Activated T-cell treated with anti-CD3 and anti-CD28 coated beads, Interleukin-2, amount 50 U/mL, for 24 hours (primary cell): Measurements from ENCODE around the gene SDK2.

ENCODE experiments used
- DNase-seq: peaks from one replicate; pipeline ENCODE4 v3.0.0-alpha.2; 2020
- H3K27ac Mint-ChIP-seq: 2 replicates; pipeline ENCODE4 v1.8.0; 2020; ENCODE audit warnings: mild to moderate bottlenecking, mixed read lengths
- H3K27me3 Mint-ChIP-seq: 2 replicates; pipeline ENCODE4 v1.8.0; 2020; ENCODE audit warnings: mixed read lengths
- H3K36me3 Mint-ChIP-seq: 2 replicates; pipeline ENCODE4 v1.8.0; 2020; ENCODE audit warnings: low read depth, mixed read lengths
- H3K4me1 Mint-ChIP-seq: 2 replicates; pipeline ENCODE4 v1.8.0; 2020; ENCODE audit warnings: low read depth, mixed read lengths
- H3K4me3 Mint-ChIP-seq: 2 replicates; pipeline ENCODE4 v1.8.0; 2020; ENCODE audit warnings: mild to moderate bottlenecking, moderate library complexity, mixed read lengths
- H3K9me3 Mint-ChIP-seq: 2 replicates; pipeline ENCODE4 v1.8.0; 2020; ENCODE audit warnings: mixed read lengths

The SDK2 gene, protein sequence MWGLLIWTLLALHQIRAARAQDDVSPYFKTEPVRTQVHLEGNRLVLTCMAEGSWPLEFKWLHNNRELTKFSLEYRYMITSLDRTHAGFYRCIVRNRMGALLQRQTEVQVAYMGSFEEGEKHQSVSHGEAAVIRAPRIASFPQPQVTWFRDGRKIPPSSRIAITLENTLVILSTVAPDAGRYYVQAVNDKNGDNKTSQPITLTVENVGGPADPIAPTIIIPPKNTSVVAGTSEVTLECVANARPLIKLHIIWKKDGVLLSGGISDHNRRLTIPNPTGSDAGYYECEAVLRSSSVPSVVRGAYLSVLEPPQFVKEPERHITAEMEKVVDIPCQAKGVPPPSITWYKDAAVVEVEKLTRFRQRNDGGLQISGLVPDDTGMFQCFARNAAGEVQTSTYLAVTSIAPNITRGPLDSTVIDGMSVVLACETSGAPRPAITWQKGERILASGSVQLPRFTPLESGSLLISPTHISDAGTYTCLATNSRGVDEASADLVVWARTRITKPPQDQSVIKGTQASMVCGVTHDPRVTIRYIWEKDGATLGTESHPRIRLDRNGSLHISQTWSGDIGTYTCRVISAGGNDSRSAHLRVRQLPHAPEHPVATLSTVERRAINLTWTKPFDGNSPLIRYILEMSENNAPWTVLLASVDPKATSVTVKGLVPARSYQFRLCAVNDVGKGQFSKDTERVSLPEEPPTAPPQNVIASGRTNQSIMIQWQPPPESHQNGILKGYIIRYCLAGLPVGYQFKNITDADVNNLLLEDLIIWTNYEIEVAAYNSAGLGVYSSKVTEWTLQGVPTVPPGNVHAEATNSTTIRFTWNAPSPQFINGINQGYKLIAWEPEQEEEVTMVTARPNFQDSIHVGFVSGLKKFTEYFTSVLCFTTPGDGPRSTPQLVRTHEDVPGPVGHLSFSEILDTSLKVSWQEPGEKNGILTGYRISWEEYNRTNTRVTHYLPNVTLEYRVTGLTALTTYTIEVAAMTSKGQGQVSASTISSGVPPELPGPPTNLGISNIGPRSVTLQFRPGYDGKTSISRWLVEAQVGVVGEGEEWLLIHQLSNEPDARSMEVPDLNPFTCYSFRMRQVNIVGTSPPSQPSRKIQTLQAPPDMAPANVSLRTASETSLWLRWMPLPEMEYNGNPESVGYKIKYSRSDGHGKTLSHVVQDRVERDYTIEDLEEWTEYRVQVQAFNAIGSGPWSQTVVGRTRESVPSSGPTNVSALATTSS (N-terminal part only)

DNA sequence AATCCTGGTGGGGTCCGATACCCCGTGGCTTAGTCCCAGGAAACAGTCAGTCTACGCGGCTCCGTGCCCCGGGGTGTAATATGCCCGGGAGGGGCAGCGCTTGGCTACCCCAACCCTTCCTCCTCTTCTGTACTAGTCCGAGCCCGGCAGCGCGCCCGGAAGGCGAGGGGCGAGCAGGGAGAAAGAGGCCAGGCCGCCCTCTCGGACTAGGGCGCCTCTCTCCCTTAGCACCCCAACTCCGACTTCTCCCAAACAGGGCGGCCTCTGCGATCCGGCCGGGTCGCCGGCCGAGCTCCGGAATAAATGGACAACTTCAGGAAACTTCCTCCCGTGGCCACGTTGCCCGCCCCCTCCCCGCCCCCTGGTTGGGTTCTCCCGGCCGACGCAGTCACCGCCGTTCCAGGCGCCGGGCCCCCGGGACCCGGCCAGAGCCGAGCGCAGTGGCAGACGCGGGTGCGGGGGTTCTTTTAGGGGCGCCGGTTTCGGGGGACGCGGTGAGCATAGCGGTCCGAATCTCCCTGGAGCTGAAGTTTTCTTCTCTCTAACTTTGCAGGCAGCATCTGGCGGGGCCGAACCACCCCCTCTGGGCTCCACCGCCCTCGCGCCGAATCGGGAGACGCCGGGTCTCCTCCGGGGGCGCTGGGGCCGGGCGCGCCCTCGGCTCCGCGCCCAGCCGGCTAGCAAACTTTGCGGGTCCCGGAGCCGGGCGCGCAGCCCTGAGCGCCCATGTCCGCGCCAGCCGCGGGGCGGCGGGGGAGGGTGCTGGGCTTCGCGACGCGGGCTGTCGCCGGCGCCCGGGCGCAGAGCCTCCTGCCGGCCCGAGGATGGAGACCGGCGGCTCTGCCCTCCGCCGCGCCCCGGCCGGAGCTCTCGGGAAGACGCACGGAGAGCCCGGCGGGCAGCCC, at the start of gene SDK2:
SDK2 (minus strand) TSS at position 301 of the 905 bp plus-strand sequence. CDS start 357 bp downstream, outside the sequence.
- peaks cover 19% of the 10 kb centered on the region for H3K4me1 Mint-ChIP-seq
- peaks cover 21% of the 10 kb centered on the region for H3K27me3 Mint-ChIP-seq
- no peaks in the 10 kb centered on the region for H3K9me3 Mint-ChIP-seq
- peak within 1 kb of the TSS; percentile 78 for H3K4me3 Mint-ChIP-seq
- H3K27ac Mint-ChIP-seq = no peak within 1 kb of the TSS
- H3K36me3 Mint-ChIP-seq = no peaks in the 10 kb centered on the region
- DNase-seq = peak; percentile 50

DNA sequence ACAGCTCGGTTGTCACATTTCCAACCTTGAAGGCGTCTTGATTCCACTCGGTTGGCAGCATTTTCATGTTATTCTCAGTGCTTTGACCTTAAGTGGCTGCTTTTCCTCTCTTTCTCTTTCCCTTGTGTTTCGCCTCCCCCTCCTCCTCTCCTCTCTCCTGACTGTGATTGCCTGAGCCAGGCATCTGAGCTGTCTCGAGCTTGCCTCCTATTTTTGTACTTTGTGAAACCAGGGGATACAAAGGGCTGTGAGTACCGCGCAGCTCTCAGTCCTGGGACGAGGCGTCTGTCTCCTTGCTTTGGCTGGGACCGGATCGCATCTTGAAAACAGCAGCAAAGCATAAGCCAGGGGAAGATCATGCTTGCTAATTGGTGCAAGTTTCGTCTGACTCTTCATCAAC, 48.8 kb upstream of the SDK2 start:
- no peaks in the 10 kb centered on the region for H3K4me1 Mint-ChIP-seq
- no peak overlapping the region for H3K4me3 Mint-ChIP-seq
- no peak for DNase-seq
- H3K27ac Mint-ChIP-seq = no peak overlapping the region
- no peaks in the 10 kb centered on the region for H3K36me3 Mint-ChIP-seq
- peaks cover 3% of the 10 kb centered on the region for H3K9me3 Mint-ChIP-seq
- no peaks in the 10 kb centered on the region for H3K27me3 Mint-ChIP-seq

DNA sequence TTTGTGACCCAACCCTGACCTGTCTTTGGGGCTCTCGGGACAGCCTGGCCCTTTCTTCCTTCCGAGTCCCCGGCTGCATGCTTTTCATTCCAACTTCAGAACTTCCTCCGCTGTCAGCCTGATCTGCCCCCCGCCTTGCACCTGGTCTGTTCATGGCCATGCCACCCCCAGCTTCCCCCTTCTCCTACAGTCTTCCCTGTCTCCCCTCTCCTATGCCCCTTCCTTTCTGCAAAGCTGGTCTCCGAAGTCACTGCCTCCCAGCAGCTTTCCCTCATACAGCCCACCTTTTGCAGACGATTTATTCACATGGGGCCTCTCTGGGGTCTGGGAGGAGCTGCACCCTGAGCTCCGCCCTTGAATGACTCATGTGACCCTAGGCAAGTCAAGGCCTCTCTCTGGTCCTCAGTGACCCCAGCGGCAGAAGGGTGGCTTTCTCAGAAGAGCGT, 47.1 kb upstream of the SDK2 start:
- no peak for DNase-seq
- Mint-ChIP-seq H3K27me3 (no peaks in the 10 kb centered on the region), H3K9me3 (peaks cover under 1% of the 10 kb centered on the region), H3K4me1 (no peaks in the 10 kb centered on the region), H3K27ac (no peak overlapping the region), H3K36me3 (no peaks in the 10 kb centered on the region), H3K4me3 (no peak overlapping the region)

DNA sequence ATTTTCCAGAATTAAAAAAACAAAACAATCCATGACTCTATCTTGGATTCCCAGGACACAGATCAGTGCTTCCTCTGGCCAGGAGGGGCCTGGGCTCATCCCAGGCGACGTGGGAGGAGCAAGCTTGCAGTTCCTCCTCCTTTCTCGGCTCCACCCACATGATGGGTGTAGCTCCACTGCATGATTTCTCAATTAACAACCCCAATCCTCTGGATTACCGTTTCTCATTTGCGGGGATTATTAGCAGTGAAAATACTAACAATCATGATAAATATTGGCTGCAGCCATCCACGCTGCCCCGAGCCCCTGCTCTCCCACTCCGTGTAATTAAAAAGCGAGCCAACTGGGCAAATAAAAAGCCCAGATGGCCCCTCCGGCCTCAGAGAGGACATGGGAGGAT, 46.4 kb upstream of the SDK2 start:
- Mint-ChIP-seq H3K27ac (no peak overlapping the region), H3K4me1 (no peaks in the 10 kb centered on the region), H3K36me3 (no peaks in the 10 kb centered on the region), H3K4me3 (no peak overlapping the region), H3K9me3 (no peaks in the 10 kb centered on the region), H3K27me3 (no peaks in the 10 kb centered on the region)
- no peak for DNase-seq

DNA sequence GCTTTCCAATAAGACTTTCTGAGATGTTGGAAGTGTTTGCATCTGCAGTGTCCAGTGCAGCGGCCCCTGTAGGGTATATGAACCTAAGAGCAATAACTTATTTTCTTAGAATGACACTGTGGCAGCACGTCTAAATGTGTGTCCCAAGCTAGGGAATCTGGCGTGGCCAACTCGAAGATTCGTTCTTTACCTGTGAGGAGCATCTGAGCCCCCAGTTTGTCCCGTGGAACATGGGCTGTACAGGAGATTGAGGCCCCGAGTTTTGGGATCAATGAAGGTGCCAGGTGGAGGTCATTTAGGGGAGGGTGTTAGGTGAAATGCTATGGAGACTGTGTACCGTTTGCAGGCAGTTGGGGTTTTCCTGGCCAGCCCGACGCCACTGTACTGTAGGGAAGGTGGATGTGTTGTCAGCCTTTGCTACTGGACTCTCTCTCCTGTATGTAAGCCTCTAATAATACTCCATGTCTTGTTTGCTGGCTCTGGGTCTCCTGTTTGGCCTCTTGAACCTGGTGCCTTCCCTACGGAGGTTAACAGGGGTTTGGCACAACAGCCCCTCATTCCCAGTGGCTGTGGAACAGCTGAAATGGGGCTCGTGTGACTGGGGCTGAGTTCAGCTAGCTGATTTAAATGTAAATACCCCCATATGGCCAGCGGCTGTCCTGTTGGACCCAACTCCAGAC, 45.5 kb upstream of the SDK2 start:
- Mint-ChIP-seq H3K4me1 (no peaks in the 10 kb centered on the region), H3K27me3 (no peaks in the 10 kb centered on the region), H3K27ac (no peak overlapping the region), H3K9me3 (no peaks in the 10 kb centered on the region), H3K36me3 (no peaks in the 10 kb centered on the region), H3K4me3 (no peak overlapping the region)
- DNase-seq = no peak

DNA sequence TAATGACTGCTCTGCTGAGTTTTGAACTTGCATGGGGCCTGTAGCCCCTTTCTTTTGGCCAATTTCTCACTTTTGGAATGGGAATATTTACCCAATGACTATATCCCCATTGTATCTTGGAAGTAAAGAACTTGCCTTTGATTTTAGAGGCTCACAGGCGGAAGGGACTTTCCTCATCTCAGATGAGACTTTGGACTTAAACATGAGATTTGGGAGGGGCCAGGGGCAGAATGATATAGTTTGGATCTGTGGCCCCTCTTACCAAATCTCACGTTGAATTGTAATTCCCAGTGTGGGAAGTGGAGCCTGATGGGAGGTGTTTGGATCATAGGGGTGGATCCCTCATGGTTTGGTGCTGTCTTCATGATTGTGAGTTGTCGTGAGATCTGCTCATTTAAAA, 42.7 kb upstream of the SDK2 start:
- no peaks in the 10 kb centered on the region for H3K27me3 Mint-ChIP-seq
- H3K4me3 Mint-ChIP-seq = no peak overlapping the region
- H3K27ac Mint-ChIP-seq = no peak overlapping the region
- no peaks in the 10 kb centered on the region for H3K36me3 Mint-ChIP-seq
- DNase-seq = no peak
- no peaks in the 10 kb centered on the region for H3K4me1 Mint-ChIP-seq
- H3K9me3 Mint-ChIP-seq = peaks cover 3% of the 10 kb centered on the region

DNA sequence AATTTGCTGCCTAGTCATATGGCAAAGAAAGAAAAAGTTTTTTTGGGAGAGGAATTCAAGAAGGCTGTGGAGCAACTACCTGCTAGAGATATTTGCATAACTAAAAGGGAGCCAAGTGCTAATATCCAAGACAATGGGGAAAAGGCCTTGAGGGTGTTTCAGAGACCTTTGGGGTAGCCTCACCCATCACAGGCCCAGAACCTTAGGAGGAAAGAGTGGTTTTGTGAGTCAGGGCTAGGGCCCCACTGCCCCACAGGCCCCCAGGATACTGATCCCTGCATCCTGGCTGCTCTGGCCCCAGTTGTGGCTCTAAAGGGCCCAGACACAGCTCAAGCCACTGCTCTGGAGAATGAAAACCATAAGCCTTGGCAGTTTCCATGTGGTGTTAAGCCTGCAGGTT, 41.9 kb upstream of the SDK2 start:
- Mint-ChIP-seq H3K36me3 (no peaks in the 10 kb centered on the region), H3K9me3 (peaks cover 10% of the 10 kb centered on the region), H3K27ac (no peak overlapping the region), H3K4me1 (no peaks in the 10 kb centered on the region), H3K27me3 (no peaks in the 10 kb centered on the region), H3K4me3 (no peak overlapping the region)
- DNase-seq = no peak

DNA sequence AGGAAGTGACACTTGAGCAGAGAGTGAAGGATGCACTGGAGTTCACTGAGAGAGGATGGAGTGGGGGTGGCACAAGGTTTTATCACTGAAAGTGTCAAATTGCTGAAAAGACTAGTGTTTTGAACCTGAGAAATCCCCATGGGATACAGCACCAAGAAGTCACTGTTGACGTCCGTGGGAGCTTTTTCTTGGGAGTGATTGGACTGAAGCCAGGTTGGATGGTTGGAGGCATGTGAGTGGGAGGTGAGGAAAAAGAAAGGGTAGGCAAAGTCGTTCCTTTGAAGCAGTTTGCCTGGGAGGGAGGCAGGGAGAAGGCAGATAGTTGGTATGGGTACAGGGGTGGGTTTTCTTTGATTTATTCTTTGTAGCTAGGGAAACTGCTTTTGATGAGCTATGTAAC, 39.9 kb upstream of the SDK2 start:
- H3K9me3 Mint-ChIP-seq = peaks cover 12% of the 10 kb centered on the region
- H3K27me3 Mint-ChIP-seq = no peaks in the 10 kb centered on the region
- no peaks in the 10 kb centered on the region for H3K36me3 Mint-ChIP-seq
- H3K4me3 Mint-ChIP-seq = no peak overlapping the region
- DNase-seq = no peak
- no peak overlapping the region for H3K27ac Mint-ChIP-seq
- H3K4me1 Mint-ChIP-seq = no peaks in the 10 kb centered on the region

DNA sequence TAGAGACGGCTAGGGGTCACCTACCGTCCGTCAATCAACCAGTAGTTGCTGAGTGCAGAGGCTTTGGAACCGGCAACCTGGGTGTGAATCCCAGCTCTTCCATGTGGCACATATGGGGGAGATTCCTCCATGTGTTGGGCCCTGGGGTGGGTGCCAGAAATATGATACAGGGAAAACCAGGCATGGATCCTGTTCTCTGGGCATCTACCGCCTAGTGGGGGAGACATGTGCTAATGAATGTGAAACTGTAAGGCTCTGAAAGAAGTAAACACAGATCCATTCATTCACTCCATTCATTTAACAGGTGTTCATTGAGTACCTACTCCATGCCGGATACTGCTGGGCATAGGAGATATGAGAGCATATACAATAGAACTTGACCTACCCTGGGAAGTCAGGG, 39.5 kb upstream of the SDK2 start:
- no peak overlapping the region for H3K4me3 Mint-ChIP-seq
- no peaks in the 10 kb centered on the region for H3K4me1 Mint-ChIP-seq
- H3K9me3 Mint-ChIP-seq = peaks cover 12% of the 10 kb centered on the region
- DNase-seq = no peak
- H3K27me3 Mint-ChIP-seq = no peaks in the 10 kb centered on the region
- no peak overlapping the region for H3K27ac Mint-ChIP-seq
- H3K36me3 Mint-ChIP-seq = no peaks in the 10 kb centered on the region

DNA sequence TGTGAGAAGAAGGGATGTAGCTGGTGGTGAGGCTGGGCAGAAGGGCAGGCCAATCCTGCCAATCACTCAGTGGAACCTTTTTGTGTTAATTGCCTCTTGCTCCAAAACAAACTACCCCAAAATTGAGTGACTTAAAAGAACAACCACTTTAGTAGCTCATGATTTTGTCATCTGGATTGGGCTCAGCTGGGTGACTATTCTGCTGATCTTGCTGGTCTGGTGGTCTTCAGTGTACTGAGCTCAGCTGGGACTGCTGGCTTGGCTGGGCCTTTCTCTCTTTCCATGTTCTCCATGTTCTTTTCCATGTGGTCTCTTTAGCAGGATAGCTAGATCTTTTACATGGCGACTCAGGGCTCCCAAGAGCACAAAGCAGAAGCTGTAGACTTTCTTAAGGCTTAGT, 37.7 kb upstream of the SDK2 start:
- no peaks in the 10 kb centered on the region for H3K36me3 Mint-ChIP-seq
- H3K9me3 Mint-ChIP-seq = peaks cover 12% of the 10 kb centered on the region
- H3K4me3 Mint-ChIP-seq = no peak overlapping the region
- DNase-seq = no peak
- no peaks in the 10 kb centered on the region for H3K4me1 Mint-ChIP-seq
- H3K27me3 Mint-ChIP-seq = no peaks in the 10 kb centered on the region
- H3K27ac Mint-ChIP-seq = no peak overlapping the region

DNA sequence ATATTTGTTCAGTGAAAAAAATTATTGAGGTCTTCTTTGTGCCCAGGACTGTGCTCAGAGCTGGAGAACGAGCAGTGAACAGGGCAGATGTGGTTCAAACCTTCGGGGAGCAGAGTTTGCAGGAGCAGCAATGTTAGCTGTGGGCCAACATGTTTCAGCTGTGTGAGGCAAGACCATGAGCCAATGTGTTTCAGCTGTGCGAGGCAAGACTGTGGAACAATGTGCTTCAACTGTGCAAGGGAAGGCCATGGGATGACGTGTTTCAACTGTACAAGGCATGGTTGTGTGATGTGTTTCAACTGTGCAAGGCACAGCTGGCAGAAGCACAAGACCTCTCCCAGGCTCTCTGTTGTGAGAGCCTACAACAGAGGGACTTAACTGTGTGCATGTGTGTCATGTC, 35.2 kb upstream of the SDK2 start:
- Mint-ChIP-seq H3K27me3 (no peaks in the 10 kb centered on the region), H3K4me1 (no peaks in the 10 kb centered on the region), H3K4me3 (no peak overlapping the region), H3K27ac (no peak overlapping the region), H3K36me3 (no peaks in the 10 kb centered on the region), H3K9me3 (peaks cover 12% of the 10 kb centered on the region)
- DNase-seq = no peak

DNA sequence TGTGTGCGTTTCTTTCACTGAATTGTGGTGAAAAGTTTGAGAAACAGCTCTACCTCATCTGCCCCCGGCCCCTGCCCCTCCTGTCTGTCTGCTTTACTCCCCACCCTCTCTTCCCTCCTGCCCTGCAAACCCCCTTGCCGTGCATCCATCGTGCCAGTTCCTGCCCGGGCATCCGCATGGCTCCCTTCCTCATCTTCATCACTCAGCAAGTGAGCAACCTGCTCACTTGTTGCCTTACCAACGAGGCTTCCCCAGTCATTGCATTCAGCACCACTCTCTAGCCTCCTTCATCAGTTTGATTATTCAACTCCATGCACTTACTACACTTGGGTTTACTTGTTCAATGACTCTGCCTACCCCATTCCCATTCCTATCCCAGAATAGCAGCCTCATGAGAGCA, 34.8 kb upstream of the SDK2 start:
- H3K9me3 Mint-ChIP-seq = peaks cover 12% of the 10 kb centered on the region
- H3K36me3 Mint-ChIP-seq = no peaks in the 10 kb centered on the region
- DNase-seq = no peak
- H3K4me3 Mint-ChIP-seq = no peak overlapping the region
- no peaks in the 10 kb centered on the region for H3K4me1 Mint-ChIP-seq
- no peaks in the 10 kb centered on the region for H3K27me3 Mint-ChIP-seq
- H3K27ac Mint-ChIP-seq = no peak overlapping the region

DNA sequence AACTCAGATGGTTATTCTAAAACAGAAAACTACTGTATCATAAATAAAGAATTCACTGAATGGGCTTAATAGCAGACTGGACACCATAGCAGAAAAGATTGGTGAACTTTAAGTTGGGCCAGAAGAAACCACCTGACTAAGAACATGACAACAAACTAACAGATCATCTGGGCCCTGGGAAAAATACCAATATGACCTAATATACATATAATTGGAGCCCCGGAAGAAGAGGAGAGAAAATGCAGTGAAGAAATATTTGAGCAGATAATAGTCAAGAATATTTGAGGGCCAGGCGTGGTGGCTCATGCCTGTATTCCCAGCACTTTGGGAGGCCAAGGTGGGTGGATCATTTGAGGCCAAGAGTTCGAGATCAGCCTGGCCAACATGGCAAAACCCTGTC, 25.5 kb upstream of the SDK2 start:
- DNase-seq = no peak
- peaks cover 2% of the 10 kb centered on the region for H3K27me3 Mint-ChIP-seq
- no peak overlapping the region for H3K4me3 Mint-ChIP-seq
- H3K9me3 Mint-ChIP-seq = peaks cover 13% of the 10 kb centered on the region
- no peaks in the 10 kb centered on the region for H3K36me3 Mint-ChIP-seq
- H3K4me1 Mint-ChIP-seq = peaks cover 25% of the 10 kb centered on the region
- H3K27ac Mint-ChIP-seq = no peak overlapping the region
